IPS-18c (cell line): ENCODE results near the gene SH3RF3.

Source experiments
- H3K4me3 ChIP-seq: 2 replicates; pipeline ENCODE4 v1.7.0; 2013; ENCODE audit warnings: low read depth, mild to moderate bottlenecking, low read length, moderate library complexity; ENCODE audit not compliant: insufficient read depth
- H3K9me3 ChIP-seq: one replicate; pipeline ENCODE4 v1.6.1; 2013; ENCODE audit warnings: mild to moderate bottlenecking, low read length, moderate library complexity; ENCODE audit not compliant: control insufficient read depth, insufficient read depth

SH3RF3 gene

GRCh38 chr2:109229094-109229675 is 100.2 kb downstream of the SH3RF3 start:
- Histone ChIP-seq H3K9me3 (no peaks in the 10 kb centered on the region), H3K4me3 (no peak overlapping the region)

GRCh38 chr2:109230941-109231420 is 102.0 kb downstream of the SH3RF3 start:
- H3K4me3 ChIP-seq: no peak overlapping the region
- no peaks in the 10 kb centered on the region for H3K9me3 ChIP-seq

GRCh38 chr2:109231428-109231827 is 102.4 kb downstream of the SH3RF3 start:
- Histone ChIP-seq H3K4me3 (no peak overlapping the region), H3K9me3 (no peaks in the 10 kb centered on the region)

GRCh38 chr2:109231996-109232705 is 103.1 kb downstream of the SH3RF3 start:
- no peaks in the 10 kb centered on the region for H3K9me3 ChIP-seq
- H3K4me3 ChIP-seq: no peak overlapping the region

GRCh38 chr2:109232909-109233308 is 103.9 kb downstream of the SH3RF3 start:
- Histone ChIP-seq H3K4me3 (no peak overlapping the region), H3K9me3 (no peaks in the 10 kb centered on the region)

- Histone ChIP-seq H3K4me3 (no peak overlapping the region), H3K9me3 (no peaks in the 10 kb centered on the region)
These were observed 104.6 kb downstream of the SH3RF3 start for GRCh38 chr2:109233643-109234042.

GRCh38 chr2:109234355-109234754 is 105.3 kb downstream of the SH3RF3 start:
- Histone ChIP-seq H3K9me3 (no peaks in the 10 kb centered on the region), H3K4me3 (no peak overlapping the region)

GRCh38 chr2:109236147-109236546 is 107.1 kb downstream of the SH3RF3 start:
- H3K9me3 ChIP-seq: no peaks in the 10 kb centered on the region
- H3K4me3 ChIP-seq: no peak overlapping the region

- Histone ChIP-seq H3K9me3 (no peaks in the 10 kb centered on the region), H3K4me3 (no peak overlapping the region)
These were observed 108.8 kb downstream of the SH3RF3 start for GRCh38 chr2:109237792-109238191.

- Histone ChIP-seq H3K9me3 (no peaks in the 10 kb centered on the region), H3K4me3 (no peak overlapping the region)
These were observed 109.6 kb downstream of the SH3RF3 start for GRCh38 chr2:109238580-109238979.

- Histone ChIP-seq H3K4me3 (no peak overlapping the region), H3K9me3 (no peaks in the 10 kb centered on the region)
These were observed 110.7 kb downstream of the SH3RF3 start for GRCh38 chr2:109239720-109240119.

- no peaks in the 10 kb centered on the region for H3K9me3 ChIP-seq
These were observed 113.2 kb downstream of the SH3RF3 start for GRCh38 chr2:109242210-109242653.

GRCh38 chr2:109242654-109243331 is 113.8 kb downstream of the SH3RF3 start:
- no peak overlapping the region for H3K4me3 ChIP-seq
- no peaks in the 10 kb centered on the region for H3K9me3 ChIP-seq

More at GRCh38 chr2:109242210-109242653, 113.2 kb downstream of the SH3RF3 start:
- H3K4me3 ChIP-seq: no peak overlapping the region

- Histone ChIP-seq H3K4me3 (no peak overlapping the region), H3K9me3 (no peaks in the 10 kb centered on the region)
These were observed 114.7 kb downstream of the SH3RF3 start for GRCh38 chr2:109243526-109244303.

GRCh38 chr2:109244304-109244582 is 115.2 kb downstream of the SH3RF3 start:
- Histone ChIP-seq H3K9me3 (no peaks in the 10 kb centered on the region), H3K4me3 (no peak overlapping the region)

- Histone ChIP-seq H3K9me3 (no peaks in the 10 kb centered on the region), H3K4me3 (no peak overlapping the region)
These were observed 115.9 kb downstream of the SH3RF3 start for GRCh38 chr2:109244750-109245382.

GRCh38 chr2:109246176-109246575 is 117.2 kb downstream of the SH3RF3 start:
- H3K4me3 ChIP-seq: no peak overlapping the region
- no peaks in the 10 kb centered on the region for H3K9me3 ChIP-seq
